ENCODE data around the gene BBC3. TPM values are rescaled to one million over a fixed set of nuclear protein-coding genes. Genes with fewer than 3 reads are reported as not detected.

BBC3 gene
- total RNA-seq, 1 donor from 2014 or later = 2.8 TPM

DNA sequence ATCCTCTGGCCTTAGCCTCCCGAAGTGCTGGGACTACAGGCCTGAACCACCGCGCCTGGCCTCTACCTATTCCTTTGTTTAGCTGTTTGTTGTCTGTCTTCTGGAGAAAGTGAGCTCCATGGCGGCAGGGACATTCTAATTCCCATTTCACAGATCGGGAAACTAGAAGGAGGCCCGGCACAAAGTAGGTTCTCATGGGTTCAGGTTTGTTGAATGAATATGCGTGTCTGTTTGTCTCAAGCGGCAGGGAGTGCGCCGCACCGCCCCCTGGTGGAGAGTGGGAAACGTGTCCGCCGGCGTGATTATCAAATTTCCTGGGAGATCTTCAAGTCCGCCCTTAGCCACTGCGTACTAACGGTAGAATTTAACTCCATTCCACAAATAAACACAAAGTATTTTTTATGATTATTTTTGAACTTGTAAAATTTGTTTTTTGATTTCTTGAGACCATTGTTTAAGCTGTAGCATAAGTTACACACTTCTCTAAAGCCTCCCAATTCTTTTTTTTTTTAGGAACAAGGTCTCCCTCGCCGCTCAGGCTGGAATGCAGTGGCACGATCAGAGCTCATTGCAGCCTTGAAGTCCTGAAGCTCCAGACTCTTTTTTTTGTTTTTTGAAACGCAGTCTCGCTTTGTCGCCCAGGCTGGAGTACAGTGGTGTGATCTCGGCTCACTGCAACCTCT lies 16.4 kb upstream of the BBC3 start:
- TF ChIP-seq, protein P1, sequence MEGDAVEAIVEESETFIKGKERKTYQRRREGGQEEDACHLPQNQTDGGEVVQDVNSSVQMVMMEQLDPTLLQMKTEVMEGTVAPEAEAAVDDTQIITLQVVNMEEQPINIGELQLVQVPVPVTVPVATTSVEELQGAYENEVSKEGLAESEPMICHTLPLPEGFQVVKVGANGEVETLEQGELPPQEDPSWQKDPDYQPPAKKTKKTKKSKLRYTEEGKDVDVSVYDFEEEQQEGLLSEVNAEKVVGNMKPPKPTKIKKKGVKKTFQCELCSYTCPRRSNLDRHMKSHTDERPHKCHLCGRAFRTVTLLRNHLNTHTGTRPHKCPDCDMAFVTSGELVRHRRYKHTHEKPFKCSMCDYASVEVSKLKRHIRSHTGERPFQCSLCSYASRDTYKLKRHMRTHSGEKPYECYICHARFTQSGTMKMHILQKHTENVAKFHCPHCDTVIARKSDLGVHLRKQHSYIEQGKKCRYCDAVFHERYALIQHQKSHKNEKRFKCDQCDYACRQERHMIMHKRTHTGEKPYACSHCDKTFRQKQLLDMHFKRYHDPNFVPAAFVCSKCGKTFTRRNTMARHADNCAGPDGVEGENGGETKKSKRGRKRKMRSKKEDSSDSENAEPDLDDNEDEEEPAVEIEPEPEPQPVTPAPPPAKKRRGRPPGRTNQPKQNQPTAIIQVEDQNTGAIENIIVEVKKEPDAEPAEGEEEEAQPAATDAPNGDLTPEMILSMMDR (IDR thresholded peaks at IDR 0.05) = peak; percentile 96
- TF ChIP-seq EZH2phosphoT487 (IDR thresholded peaks at IDR 0.05) (no peak), EZH2 (IDR thresholded peaks at IDR 0.05) (no peak)
- no peaks in the 10 kb centered on the region for H3K9me3 ChIP-seq (ENCODE audit: low read depth)
- H3K4me2 ChIP-seq = no peak overlapping the region
- H3K9ac ChIP-seq = no peak overlapping the region
- H3F3A ChIP-seq (ENCODE audit: low read depth) = peaks cover 35% of the 10 kb centered on the region
- no peak overlapping the region for H3K4me3 ChIP-seq
- H3K36me3 ChIP-seq = no peaks in the 10 kb centered on the region
- no peaks in the 10 kb centered on the region for H3K9me3 Mint-ChIP-seq
- H3K36me3 Mint-ChIP-seq = no peaks in the 10 kb centered on the region
- H3K27ac Mint-ChIP-seq = peak overlapping the region; percentile 38
- H4K20me1 ChIP-seq (ENCODE audit: low read depth) = no peaks in the 10 kb centered on the region
- peaks cover 10% of the 10 kb centered on the region for H3K27me3 Mint-ChIP-seq (ENCODE audit: insufficient read depth, low read depth)
- DNase-seq (ENCODE audit: low spot score) = peak; percentile 82
- peak overlapping the region; percentile 3 for H3K4me3 Mint-ChIP-seq
- peaks cover 9% of the 10 kb centered on the region for H3K4me1 Mint-ChIP-seq
- no peak overlapping the region for H3K27ac ChIP-seq
- H2AFZ ChIP-seq (replicated peaks) = peak overlapping the region; percentile 39
- peaks cover 5% of the 10 kb centered on the region for H3K27me3 ChIP-seq
- H3K79me2 ChIP-seq (ENCODE audit: low read depth) = no peaks in the 10 kb centered on the region
- H3K4me1 ChIP-seq = no peaks in the 10 kb centered on the region

DNA sequence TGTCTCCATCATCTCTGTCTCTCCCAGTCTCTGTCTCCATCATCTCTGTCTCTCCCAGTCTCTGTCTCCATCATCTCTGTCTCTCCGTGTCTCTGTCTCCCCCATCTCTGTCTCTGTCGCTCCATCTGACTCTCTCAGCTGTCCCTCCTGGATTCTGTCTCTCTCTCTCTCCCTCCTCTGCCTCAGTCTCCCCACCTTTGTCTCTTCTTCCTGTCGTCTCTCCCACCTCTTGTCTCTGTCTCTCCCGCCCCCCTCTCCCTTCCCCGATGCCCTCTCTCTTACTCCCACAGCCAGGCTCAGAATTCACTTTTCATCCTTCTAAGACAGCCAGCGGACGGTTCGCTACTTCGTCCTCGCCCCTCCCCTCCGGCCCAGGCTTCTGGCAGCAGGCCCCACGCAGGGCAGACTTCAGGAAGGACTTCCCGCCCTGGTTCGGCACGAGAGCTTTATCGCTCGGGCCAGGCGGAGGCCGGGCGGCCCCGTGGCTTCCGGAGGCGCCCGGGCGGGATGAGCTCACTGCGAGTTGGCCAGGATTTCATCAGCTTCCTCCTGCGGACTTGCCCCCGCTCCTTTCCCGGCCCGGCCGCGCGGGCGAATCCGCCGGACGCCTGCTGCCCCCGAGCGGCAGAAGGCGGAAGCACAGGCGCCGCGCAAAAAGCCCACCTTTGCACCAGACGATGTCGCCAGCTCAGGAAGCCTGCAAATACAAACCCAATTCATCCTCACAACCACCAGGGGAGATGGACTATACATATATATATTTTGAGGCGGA lies 13.0 kb upstream of the BBC3 start:
- Mint-ChIP-seq H3K27me3 (ENCODE audit: insufficient read depth, low read depth) (peaks cover 24% of the 10 kb centered on the region), H3K27ac (no peak overlapping the region)
- no peak overlapping the region for H3K9ac ChIP-seq

DNA sequence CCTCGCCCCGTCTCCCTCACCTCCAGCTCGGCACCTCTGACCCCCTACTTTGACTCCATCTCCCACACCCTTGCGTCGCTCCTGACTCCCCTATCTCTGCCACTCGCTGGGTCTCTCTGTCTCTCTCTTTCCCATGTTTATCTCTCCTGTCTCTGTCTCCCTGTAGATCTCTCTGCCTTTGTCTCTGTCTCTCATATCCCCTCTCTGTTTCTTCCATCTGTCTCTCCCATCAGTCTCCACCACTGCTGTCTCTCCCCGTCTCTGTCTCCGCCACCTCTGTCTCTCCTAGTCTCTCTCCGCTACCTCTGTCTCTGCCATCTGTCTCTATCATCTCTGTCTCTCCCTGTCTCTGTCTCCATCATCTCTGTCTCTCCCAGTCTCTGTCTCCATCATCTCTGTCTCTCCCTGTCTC lies 12.4 kb upstream of the BBC3 start:
- Mint-ChIP-seq H3K36me3 (no peaks in the 10 kb centered on the region), H3K4me1 (peaks cover 23% of the 10 kb centered on the region), H3K4me3 (peak overlapping the region; percentile 77), H3K27me3 (ENCODE audit: insufficient read depth, low read depth) (peaks cover 27% of the 10 kb centered on the region), H3K27ac (no peak overlapping the region), H3K9me3 (no peaks in the 10 kb centered on the region)
- no peak overlapping the region for H3K9ac ChIP-seq
- no peak overlapping the region for H2AFZ ChIP-seq (replicated peaks)
- peaks cover 62% of the 10 kb centered on the region for H3F3A ChIP-seq (ENCODE audit: low read depth)
- no peaks in the 10 kb centered on the region for H3K36me3 ChIP-seq
- no peaks in the 10 kb centered on the region for H4K20me1 ChIP-seq (ENCODE audit: low read depth)
- peak overlapping the region; percentile 41 for H3K4me3 ChIP-seq
- peaks cover 12% of the 10 kb centered on the region for H3K4me1 ChIP-seq
- no peaks in the 10 kb centered on the region for H3K79me2 ChIP-seq (ENCODE audit: low read depth)
- H3K27me3 ChIP-seq = peaks cover 44% of the 10 kb centered on the region
- H3K4me2 ChIP-seq = peak overlapping the region; percentile 63
- no peak overlapping the region for H3K27ac ChIP-seq
- no peak for DNase-seq (ENCODE audit: low spot score)
- H3K9me3 ChIP-seq (ENCODE audit: low read depth) = no peaks in the 10 kb centered on the region
- TF ChIP-seq EZH2 (IDR thresholded peaks at IDR 0.05) = no peak
- TF ChIP-seq, protein P1 (IDR thresholded peaks at IDR 0.05) = no peak

More for the DNA sequence above, 13.0 kb upstream of the BBC3 start:
- H3K9me3 ChIP-seq (ENCODE audit: low read depth) = no peaks in the 10 kb centered on the region
- DNase-seq (ENCODE audit: low spot score) = peak; percentile 96
- H3F3A ChIP-seq (ENCODE audit: low read depth) = peaks cover 57% of the 10 kb centered on the region
- peak overlapping the region; percentile 63 for H3K4me2 ChIP-seq
- no peaks in the 10 kb centered on the region for H3K36me3 ChIP-seq
- peak overlapping the region; percentile 41 for H3K4me3 ChIP-seq
- H3K4me1 ChIP-seq = peaks cover 8% of the 10 kb centered on the region
- no peaks in the 10 kb centered on the region for H4K20me1 ChIP-seq (ENCODE audit: low read depth)
- Mint-ChIP-seq H3K4me1 (peaks cover 19% of the 10 kb centered on the region), H3K36me3 (no peaks in the 10 kb centered on the region), H3K4me3 (peak overlapping the region; percentile 80), H3K9me3 (no peaks in the 10 kb centered on the region)
- no peak for TF ChIP-seq EZH2phosphoT487 (IDR thresholded peaks at IDR 0.05)
- TF ChIP-seq, protein P1 (IDR thresholded peaks at IDR 0.05) = peak; percentile 93
- peaks cover 39% of the 10 kb centered on the region for H3K27me3 ChIP-seq
- H3K79me2 ChIP-seq (ENCODE audit: low read depth) = no peaks in the 10 kb centered on the region
- H2AFZ ChIP-seq (replicated peaks) = peak overlapping the region; percentile 54
- no peak overlapping the region for H3K27ac ChIP-seq

Measured in neural progenitor cell (in vitro differentiated cells).